ENCODE data around the gene LRP5.

DNA sequence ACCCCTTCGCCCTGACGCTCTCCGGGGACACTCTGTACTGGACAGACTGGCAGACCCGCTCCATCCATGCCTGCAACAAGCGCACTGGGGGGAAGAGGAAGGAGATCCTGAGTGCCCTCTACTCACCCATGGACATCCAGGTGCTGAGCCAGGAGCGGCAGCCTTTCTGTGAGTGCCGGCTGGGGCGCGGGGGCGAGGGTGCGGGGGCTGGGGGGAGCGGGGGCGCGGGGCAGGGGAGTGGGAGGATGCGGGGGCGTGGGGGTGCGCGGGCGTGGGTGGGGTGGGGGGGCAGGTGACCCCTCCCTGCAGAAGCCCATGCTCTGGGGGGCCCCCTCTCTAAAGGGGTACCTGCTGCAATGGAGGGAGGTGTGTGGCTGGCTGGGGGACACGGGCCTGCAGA, 51.4 kb downstream of the LRP5 start:
- no peak for TF ChIP-seq POLR2A (IDR thresholded peaks at IDR 0.05)
- TF ChIP-seq, protein P1, sequence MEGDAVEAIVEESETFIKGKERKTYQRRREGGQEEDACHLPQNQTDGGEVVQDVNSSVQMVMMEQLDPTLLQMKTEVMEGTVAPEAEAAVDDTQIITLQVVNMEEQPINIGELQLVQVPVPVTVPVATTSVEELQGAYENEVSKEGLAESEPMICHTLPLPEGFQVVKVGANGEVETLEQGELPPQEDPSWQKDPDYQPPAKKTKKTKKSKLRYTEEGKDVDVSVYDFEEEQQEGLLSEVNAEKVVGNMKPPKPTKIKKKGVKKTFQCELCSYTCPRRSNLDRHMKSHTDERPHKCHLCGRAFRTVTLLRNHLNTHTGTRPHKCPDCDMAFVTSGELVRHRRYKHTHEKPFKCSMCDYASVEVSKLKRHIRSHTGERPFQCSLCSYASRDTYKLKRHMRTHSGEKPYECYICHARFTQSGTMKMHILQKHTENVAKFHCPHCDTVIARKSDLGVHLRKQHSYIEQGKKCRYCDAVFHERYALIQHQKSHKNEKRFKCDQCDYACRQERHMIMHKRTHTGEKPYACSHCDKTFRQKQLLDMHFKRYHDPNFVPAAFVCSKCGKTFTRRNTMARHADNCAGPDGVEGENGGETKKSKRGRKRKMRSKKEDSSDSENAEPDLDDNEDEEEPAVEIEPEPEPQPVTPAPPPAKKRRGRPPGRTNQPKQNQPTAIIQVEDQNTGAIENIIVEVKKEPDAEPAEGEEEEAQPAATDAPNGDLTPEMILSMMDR (IDR thresholded peaks at IDR 0.05) = no peak

All from vagina (tissue), 2 donors.